NCI-H460 (cell line): ENCODE data around the gene APOBEC3B. TPM values are rescaled to one million over a fixed set of nuclear protein-coding genes. Genes with fewer than 3 reads are reported as not detected.
"Not testable (repeated sequence)": the region's sequence is repeated elsewhere in the genome, so short reads cannot be mapped to it uniquely, and the experiment has no call there.

Source experiments
- DNase-seq: peaks from one replicate; pipeline ENCODE4 v3.0.0-alpha.2; 2016; ENCODE audit warnings: low read depth; ENCODE audit errors: extremely low read depth
- total RNA-seq: library from RNA; depleted of rRNA; stranded (reverse); fragments of >200 nt; shearing (Covaris generic); gene quantifications from 2 replicates; pipeline ENCODE4 v1.2.3, GENCODE V29; 2014

The APOBEC3B gene
- total RNA-seq, 1 experiment from 2014 or later, result 5.1 TPM

- no peak for DNase-seq
Measured at GRCh38 chr22:38950527-38951295, 31.4 kb upstream of the APOBEC3B start.

GRCh38 chr22:38951734-38952133, 30.4 kb upstream of the APOBEC3B start:
- no peak for DNase-seq

- no peak for DNase-seq
Measured at GRCh38 chr22:38952281-38952993, 29.7 kb upstream of the APOBEC3B start.

- no peak for DNase-seq
Measured at GRCh38 chr22:38953091-38953490, 29.1 kb upstream of the APOBEC3B start.

- no peak for DNase-seq
Measured at GRCh38 chr22:38953577-38954413, 28.4 kb upstream of the APOBEC3B start.

- DNase-seq, result no peak
Measured at GRCh38 chr22:38954414-38955043, 27.6 kb upstream of the APOBEC3B start.

GRCh38 chr22:38955250-38955905, 26.8 kb upstream of the APOBEC3B start:
- no peak for DNase-seq

GRCh38 chr22:38955926-38956325, 26.2 kb upstream of the APOBEC3B start:
- no peak for DNase-seq

GRCh38 chr22:38956551-38956950, 25.6 kb upstream of the APOBEC3B start:
- DNase-seq, result no peak

- no peak for DNase-seq
Measured at GRCh38 chr22:38957046-38957770, 24.9 kb upstream of the APOBEC3B start, which contains the start of gene APOBEC3A. Gene APOBEC3A, plus strand, starts transcription at chr22:38957609. Its CDS starts 83 bp downstream, at chr22:38957692.

GRCh38 chr22:38957808-38958650, 24.1 kb upstream of the APOBEC3B start:
- DNase-seq, result no peak

GRCh38 chr22:38958651-38958943, 23.6 kb upstream of the APOBEC3B start:
- not testable (repeated sequence) for DNase-seq

GRCh38 chr22:38959590-38959989, 22.6 kb upstream of the APOBEC3B start:
- DNase-seq, result no peak

- DNase-seq, result not testable (repeated sequence)
Measured at GRCh38 chr22:38960673-38961072, 21.5 kb upstream of the APOBEC3B start.

- not testable (repeated sequence) for DNase-seq
Measured at GRCh38 chr22:38963291-38963738, 18.8 kb upstream of the APOBEC3B start.

GRCh38 chr22:38963872-38964271, 18.3 kb upstream of the APOBEC3B start:
- DNase-seq, result no peak

GRCh38 chr22:38964306-38964705, 17.8 kb upstream of the APOBEC3B start:
- no peak for DNase-seq

GRCh38 chr22:38964989-38965388, 17.2 kb upstream of the APOBEC3B start:
- no peak for DNase-seq
